Measurements from ENCODE around the gene NEU3. TPM values are rescaled to one million over a fixed set of nuclear protein-coding genes. Genes with fewer than 3 reads are reported as not detected.
A peak's percentile ranks its signal among the peaks of the same experiment; 100 is the strongest.

NEU3 gene
- 1 to 10 TPM; 3.0 to 8.4 TPM for total RNA-seq

- Histone ChIP-seq H3K27me3 (no peaks in the 10 kb centered on the region), H3K27ac (peak within 1 kb of the TSS; percentile 70 to 73), H3K36me3 (no peaks in the 10 kb centered on the region), H3K4me1 (peaks cover 0 to 13% of the 10 kb centered on the region in 2 donors), H3K4me3 (peak within 1 kb of the TSS; percentile 60 to 72), H3K9me3 (no peaks in the 10 kb centered on the region)
- DNase-seq (ENCODE audit: low spot score) = peak; percentile 77
- no peak for TF ChIP-seq CTCF (IDR thresholded peaks at IDR 0.05)
Observed at GRCh38 chr11:74988541-74989259, at the start of gene NEU3. NEU3 (plus strand) TSS chr11:74988933; CDS start chr11:74989061, 128 bp downstream.

GRCh38 chr11:74941492-74941891 is 47.2 kb upstream of the NEU3 start:
- peaks cover 6% of the 10 kb centered on the region for H3K36me3 ChIP-seq

GRCh38 chr11:74942073-74942759 is 46.5 kb upstream of the NEU3 start:
- H3K27me3 ChIP-seq = no peaks in the 10 kb centered on the region
- no peak overlapping the region for H3K27ac ChIP-seq
- no peaks in the 10 kb centered on the region for H3K9me3 ChIP-seq
- no peak for DNase-seq (ENCODE audit: low spot score)
- no peak overlapping the region for H3K4me3 ChIP-seq
- no peaks in the 10 kb centered on the region for H3K4me1 ChIP-seq
- H3K36me3 ChIP-seq = no peaks in the 10 kb centered on the region
- TF ChIP-seq CTCF (IDR thresholded peaks at IDR 0.05) = no peak

More at GRCh38 chr11:74941492-74941891, 47.2 kb upstream of the NEU3 start:
- no peak for TF ChIP-seq CTCF (IDR thresholded peaks at IDR 0.05)
- no peaks in the 10 kb centered on the region for H3K27me3 ChIP-seq
- H3K9me3 ChIP-seq = no peaks in the 10 kb centered on the region
- no peak overlapping the region for H3K27ac ChIP-seq
- H3K4me1 ChIP-seq = no peaks in the 10 kb centered on the region
- H3K4me3 ChIP-seq = no peak overlapping the region
- DNase-seq (ENCODE audit: low spot score) = no peak

- TF ChIP-seq CTCF (IDR thresholded peaks at IDR 0.05) = no peak
- Histone ChIP-seq H3K9me3 (no peaks in the 10 kb centered on the region), H3K4me3 (peak overlapping the region; percentile 85 to 93), H3K27me3 (no peaks in the 10 kb centered on the region), H3K27ac (peak overlapping the region; percentile 86 to 91), H3K4me1 (peaks cover 0 to 34% of the 10 kb centered on the region in 2 donors), H3K36me3 (no peaks in the 10 kb centered on the region)
- no peak for DNase-seq (ENCODE audit: low spot score)
Observed at GRCh38 chr11:74948546-74948897, 40.2 kb upstream of the NEU3 start.

GRCh38 chr11:74948898-74949752 is 39.6 kb upstream of the NEU3 start, which contains the start of the genes SPCS2 and XRRA1:
SPCS2 (plus strand) TSS chr11:74949266; CDS start chr11:74949286, 20 bp downstream.
XRRA1 (minus strand) TSS chr11:74949091; CDS start chr11:74940878, 8,213 bp downstream.
- no peaks in the 10 kb centered on the region for H3K9me3 ChIP-seq
- DNase-seq (ENCODE audit: low spot score) = peak; percentile 100
- no peaks in the 10 kb centered on the region for H3K36me3 ChIP-seq
- TF ChIP-seq CTCF (IDR thresholded peaks at IDR 0.05) = no peak
- peak within 1 kb of the TSS; percentile 85 to 93 for H3K4me3 ChIP-seq
- H3K27me3 ChIP-seq = no peaks in the 10 kb centered on the region
- H3K4me1 ChIP-seq = peaks cover 0 to 34% of the 10 kb centered on the region in 2 donors
- peak within 1 kb of the TSS; percentile 86 to 91 for H3K27ac ChIP-seq

All from right atrium auricular region (tissue), 2 donors.